Measurements from ENCODE around the gene BAZ1B.
"Not testable (repeated sequence)": the region's sequence is repeated elsewhere in the genome, so short reads cannot be mapped to it uniquely, and the experiment has no call there.

BAZ1B gene

DNA sequence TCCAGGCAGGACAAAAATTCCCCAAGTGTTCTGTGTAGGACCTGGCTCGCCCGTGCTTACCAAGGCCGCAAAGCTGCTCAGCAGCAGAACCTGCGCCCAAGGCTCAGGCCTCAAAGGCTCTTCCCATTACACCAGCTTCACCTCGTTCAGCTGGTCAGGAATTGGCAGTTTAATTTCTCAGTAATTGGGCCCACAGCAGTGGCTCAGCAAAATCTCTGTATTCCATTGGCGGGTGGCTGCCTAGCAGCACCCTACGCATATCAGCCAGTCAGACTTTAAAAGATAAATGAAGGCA lies 82.7 kb downstream of the BAZ1B start:
- no peak for DNase-seq

DNA sequence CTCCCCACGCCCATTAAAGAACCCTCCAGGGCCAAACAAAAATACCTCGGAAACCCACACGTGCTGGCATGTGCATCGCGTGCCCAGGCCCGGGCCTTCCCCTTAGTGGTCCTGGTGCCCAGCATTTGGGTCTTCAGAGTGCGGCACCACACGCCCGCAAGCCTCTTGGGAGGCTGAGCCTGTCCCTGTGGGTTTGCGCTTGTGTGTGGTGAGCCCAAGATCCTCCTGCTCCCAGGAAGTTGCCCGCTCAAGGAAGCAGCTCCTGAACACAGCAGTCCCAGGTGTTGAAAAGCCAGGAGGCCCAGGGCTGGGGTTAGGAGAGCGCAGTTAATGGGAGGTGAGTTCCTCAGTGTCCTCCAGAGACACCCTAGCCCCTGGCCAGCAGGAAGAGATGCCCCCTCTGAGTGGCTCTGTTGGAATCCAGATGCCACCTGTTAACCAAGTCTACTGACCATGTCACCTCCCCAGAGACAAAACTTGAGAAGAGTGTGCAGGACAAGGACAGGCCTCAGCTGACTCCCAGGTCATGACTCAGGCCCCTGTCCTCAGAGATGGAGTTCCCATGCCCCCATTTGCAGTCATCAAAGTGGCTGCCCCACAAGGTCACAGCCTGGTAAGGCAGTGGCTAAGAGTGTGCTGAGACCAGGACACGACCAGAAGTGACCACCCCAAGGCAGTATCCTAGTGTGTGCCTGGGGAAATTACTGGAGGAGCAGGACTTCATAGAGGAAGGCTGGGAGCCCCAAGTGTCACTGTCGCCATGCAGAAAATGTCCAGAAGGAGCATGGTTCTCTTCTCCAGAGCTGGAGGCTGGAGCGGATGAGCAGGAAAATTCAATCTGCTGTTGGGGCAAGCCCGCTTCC lies 83.3 kb downstream of the BAZ1B start:
- DNase-seq: no peak

DNA sequence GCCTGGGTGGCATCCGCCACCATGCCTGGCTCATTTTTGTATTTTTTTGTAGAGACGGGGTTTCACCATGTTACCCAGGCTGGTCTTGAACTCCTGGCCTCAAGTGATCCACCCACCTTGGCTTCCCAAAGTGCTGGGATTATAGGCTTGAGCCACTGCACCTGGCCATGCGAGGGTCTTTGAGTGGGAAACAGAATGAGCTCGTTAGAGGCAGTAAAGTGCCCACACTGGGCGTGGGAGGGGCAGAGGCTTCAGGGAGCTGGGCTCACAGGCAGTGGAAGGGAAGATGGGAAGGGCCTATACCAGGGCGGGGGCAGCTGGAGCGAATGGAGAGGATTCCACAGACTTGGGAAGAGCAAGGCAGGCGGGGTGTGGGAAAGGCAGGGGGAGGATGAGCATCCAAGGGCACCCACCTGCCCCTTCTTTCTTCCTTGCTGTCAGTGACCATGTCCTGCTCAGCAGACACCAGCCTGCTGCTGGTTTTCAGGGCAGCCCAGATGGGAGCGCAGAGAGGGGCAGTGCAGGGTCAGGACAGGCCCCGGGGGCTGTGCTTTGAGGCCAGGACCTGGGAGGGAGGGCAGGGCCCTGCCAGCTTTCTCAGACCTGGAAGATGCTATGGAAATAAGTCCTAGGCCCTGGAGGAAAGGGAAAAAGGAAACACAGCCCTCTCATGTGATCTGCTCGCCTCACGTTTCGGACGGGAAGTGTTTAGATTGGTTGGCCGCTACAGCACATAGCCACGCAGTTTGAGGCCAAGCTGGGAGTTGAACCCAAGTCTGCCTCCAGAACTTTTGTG lies 84.3 kb downstream of the BAZ1B start:
- DNase-seq: no peak

DNA sequence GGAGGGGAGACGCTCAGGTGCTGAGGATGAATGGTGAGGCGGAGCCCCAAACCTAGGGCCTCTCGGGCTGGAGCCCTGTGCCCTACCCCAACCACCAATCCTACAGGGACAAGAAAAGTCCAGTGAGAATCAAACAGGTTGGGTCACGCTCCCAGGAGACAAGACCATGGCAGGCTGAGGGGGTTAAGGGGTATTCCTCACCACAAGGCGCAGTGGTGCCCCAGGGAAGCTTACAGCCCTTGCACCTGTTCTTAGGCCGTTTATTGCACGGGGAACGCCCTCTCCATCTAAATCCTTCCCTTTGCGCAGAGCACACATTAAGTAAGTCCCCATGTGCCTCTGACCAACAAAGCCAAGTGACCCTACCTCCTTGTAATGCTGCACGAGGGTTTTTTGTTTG lies 85.0 kb downstream of the BAZ1B start:
- DNase-seq: peak; percentile 20

DNA sequence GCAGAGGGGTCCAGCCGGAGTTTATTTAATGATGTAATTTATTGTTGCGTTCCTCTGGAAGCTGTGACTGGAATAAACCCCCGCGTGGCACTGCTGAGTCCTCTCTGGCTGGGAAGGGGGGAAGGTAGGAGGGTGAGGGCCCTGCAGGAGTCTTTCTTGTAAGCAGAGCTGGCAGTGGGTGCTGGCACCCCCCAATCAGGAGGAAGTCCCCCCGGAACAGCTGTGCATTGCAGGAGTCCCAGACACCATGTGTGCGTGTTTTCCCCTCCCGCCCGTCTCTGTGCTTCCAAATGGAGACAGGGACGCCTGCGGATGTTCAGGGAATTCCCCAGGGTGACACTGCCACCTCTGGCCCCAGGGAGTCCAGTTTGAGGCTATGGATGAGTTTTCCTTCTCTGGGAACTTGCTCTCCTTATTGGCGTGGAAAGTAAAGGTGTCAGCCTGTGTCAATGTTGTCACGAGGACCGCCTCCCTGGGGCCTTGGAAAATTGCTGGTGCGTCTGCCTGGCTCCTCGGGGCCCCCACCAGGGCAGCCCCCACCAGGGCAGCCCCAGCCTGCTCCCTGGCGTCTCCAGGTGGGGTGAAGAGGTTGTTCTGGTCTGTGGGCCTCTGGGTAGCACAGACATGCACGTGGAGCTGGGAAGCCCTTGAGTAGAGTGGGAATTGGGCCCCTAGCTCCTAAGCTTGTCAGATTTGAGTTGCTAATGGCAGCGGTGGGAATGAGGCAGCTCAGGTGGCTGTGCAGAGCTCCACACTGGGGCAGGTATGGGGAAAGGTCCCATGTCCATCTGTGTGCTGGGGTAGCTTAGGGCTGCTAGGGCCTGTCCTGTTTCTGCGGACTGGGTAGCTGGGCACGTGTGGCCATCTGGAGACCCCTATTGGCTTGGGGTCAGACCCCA lies 85.8 kb downstream of the BAZ1B start:
- no peak for DNase-seq

DNA sequence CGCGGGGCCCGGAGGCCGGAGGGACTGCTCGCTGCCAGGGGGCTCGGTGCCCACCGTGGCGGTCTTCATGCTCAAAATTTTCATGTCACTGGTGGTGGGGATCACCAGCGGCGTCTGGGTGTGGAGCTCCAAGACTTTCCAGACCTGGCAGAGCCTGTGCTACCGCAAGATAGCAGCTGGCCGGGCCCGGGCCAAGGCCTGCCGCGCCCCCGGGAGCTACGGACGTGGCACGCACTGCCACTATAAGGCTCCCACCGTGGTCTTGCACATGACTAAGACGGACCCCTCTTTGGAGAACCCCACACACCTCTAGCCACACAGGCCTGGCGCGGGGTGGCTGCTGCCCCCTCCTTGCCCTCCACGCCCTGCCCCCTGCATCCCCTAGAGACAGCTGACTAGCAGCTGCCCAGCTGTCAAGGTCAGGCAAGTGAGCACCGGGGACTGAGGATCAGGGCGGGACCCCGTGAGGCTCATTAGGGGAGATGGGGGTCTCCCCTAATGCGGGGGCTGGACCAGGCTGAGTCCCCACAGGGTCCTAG lies 86.6 kb downstream of the BAZ1B start:
- no peak for DNase-seq

DNA sequence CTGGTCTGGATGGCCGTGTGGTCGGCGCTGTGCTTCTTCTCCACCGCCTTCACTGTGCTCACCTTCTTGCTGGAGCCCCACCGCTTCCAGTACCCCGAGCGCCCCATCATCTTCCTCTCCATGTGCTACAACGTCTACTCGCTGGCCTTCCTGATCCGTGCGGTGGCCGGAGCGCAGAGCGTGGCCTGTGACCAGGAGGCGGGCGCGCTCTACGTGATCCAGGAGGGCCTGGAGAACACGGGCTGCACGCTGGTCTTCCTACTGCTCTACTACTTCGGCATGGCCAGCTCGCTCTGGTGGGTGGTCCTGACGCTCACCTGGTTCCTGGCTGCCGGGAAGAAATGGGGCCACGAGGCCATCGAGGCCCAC lies 87.4 kb downstream of the BAZ1B start:
- DNase-seq: no peak

DNA sequence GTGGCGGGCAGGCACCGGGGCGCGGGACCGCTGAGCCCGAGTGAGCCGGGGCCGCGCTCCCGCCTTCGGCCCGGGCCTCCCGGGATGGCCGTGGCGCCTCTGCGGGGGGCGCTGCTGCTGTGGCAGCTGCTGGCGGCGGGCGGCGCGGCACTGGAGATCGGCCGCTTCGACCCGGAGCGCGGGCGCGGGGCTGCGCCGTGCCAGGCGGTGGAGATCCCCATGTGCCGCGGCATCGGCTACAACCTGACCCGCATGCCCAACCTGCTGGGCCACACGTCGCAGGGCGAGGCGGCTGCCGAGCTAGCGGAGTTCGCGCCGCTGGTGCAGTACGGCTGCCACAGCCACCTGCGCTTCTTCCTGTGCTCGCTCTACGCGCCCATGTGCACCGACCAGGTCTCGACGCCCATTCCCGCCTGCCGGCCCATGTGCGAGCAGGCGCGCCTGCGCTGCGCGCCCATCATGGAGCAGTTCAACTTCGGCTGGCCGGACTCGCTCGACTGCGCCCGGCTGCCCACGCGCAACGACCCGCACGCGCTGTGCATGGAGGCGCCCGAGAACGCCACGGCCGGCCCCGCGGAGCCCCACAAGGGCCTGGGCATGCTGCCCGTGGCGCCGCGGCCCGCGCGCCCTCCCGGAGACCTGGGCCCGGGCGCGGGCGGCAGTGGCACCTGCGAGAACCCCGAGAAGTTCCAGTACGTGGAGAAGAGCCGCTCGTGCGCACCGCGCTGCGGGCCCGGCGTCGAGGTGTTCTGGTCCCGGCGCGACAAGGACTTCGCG lies 88.0 kb downstream of the BAZ1B start:
- DNase-seq: no peak

DNA sequence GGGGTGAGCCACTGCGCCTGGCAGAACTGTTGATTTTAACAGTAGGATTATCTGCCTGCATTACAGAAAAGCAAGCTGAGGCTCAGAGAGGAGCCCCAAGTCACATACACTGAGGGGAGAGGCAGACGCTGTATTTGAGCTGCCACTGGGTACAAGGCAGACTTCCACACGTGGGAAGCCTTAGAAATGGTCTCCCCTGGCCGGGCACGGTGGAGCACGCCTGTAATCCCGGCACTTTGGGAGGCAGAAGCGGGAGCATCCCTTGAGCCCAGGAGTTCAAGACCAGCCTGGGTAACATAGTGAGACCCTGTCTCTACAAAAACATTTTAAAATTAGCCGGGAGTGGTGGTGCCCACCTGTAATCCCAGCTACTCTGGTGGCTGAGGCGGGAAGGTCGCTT lies 89.4 kb downstream of the BAZ1B start:
- no peak for DNase-seq

DNA sequence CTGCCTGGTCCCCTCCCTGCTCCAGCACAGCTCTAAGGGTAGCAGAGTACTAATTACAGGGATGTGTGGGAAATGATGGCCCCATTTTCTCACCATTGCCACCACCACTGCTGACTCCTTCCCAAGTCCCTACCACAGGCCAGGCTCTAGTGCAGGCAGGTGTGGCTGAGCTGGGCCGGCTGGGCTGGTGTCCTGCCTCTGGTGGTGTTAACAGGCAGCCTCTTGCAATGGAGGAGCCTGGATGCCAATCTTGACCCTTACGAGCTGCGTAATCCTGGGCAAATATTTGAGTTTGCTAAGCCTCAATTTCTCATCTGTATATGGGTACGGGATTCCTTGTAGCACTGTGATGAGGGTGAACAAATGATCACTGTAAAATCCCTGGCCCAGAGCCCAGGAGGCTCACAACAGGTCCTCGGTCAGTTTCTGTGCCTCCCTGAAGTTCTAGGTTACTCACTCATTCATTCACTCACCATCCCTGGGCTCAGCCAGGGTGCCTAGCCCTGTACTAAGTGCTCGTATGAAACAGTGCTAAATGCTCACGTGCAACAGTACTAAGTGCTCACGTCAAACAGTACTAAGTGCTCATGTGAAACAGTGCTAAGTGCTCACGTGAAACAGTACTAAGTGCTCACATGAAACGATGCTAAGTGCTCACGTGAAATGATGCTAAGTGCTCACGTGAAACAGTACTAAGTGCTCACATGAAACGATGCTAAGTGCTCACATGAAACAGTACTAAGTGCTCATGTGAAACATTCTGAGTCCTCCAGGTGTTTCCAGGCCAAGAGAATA lies 90.9 kb downstream of the BAZ1B start:
- no peak for DNase-seq

DNA sequence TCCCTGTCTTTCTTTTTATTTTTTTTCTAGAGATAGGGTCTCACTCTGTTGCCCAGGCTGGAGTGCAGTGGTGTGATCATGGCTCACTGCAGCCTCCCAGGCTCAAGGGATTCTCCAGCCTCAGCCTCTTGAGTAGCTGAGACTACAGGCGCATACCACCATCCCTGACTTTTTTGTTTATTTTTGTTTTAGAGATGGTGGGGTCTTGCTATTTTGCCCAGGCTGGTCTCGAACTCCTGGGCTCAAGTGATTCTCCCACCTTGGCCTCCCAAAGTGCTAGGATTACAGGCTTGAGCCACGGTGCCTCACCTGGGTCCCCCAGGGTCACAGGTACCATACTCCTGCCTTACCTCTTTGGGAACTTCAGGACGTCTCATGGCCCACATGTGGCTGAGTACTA lies 91.6 kb downstream of the BAZ1B start:
- DNase-seq: not testable (repeated sequence)

DNA sequence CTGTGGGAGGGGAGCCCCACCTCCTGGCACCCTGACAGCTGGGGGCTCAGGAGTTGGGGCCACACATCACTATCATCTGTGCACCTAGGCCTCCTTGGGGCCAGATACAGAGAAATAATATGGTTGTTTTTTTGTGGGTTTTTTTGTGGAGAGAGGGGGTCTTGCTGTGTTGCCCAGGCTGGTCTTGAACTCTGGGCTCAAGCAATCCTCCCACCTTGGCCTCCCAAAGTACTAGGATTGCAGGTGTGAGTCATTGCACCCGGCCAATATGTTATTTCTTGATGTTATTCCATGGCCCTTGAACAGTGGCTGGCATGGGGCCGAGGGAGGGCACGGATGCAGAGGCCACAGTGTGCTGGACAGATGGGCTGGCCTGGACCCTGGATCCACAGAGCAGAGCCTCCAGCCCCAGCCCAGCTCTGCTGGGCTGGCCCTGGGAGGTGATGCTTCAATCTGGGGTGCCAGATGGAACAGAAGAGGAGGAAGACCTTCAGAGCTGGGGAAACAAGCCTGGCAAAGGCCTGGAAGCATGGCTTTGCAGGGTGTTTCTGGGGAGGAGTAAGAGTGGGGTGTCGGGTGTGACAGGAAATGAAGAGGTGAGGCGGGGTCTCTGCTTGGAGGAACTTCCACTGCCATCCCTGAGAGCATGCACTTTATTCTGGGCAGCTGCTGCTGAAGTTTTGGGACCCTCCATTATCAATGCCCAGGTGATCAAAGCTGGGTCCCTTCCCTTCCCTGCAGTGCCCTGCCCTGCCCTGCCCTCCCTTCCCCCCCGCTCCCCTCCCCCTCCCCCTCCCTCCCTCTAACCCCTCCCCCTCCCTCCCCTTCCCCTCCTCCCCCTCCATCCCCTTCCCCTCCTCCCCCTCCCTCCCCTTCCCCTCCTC lies 92.2 kb downstream of the BAZ1B start:
- DNase-seq: no peak

DNA sequence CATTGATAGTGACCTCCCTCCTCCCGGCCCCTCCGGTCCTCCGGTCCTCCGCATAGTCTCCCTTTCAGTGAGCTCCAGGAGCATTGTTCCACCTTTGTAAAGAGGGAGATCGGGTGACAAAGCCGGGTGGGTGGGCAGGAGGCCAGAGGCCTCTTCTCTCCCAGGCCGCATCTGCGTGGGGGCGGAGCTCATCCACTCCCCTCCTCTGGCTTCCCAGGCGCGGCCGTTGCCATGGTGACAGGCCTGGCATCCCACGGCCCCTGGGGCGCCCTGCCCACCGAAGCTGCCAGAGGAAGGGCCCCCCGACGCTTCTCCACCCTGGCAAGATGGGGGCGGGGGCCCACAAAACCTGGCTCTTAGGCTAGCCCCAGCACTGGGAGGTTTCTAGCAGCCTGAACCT lies 92.9 kb downstream of the BAZ1B start:
- DNase-seq: peak; percentile 85

DNA sequence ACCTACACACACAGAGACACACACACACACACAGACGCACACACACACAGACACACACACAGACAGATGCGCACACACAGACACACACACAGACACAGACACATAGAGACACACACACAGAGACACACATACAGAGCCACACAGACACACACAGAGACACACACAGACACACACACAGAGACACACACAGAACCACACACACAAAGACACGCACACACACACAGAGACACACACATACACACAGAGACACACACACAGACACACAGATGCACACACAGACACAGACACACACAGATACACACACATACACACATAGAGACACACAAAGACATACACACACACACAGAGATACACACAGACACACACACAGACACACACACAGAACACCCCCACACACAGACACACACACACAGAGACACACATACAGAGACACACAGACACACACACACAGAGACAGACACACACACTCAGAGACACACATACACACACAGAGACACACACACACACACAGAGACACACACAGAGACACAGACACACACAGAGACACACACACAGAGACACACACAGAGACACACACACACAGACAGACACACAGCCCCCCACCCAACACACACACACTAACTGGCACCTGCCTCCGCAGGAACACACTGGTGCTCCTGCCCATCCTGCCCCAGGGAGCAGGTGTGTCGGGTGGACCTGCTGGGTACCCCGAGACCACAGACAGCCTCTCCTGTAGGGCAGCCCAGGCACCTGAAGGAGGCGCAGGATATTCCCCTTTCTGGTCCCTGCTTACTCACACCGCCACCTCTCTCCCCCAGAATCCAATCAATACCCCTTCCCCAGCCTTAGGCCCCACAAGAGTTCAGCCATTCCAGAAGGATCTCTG lies 93.9 kb downstream of the BAZ1B start:
- no peak for DNase-seq

DNA sequence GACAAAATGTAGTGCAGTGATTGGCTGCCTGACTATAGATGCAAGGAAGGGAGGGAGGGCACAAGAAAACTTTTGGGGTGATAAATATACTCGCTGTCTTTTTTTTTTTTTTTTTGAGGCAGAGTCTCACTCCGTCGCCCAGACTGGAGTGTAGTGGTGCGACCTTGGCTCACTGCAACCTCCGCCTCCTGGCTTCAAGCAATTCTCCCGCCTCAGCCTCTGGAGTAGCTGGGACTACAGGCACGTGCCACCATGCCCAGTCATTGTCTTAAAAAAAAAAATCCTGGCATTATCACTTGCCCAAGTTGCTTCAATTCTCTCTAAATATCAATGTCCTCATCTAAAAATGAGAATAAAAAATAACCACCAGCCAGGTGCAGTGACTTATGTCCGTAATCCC lies 96.1 kb downstream of the BAZ1B start:
- no peak for DNase-seq

DNA sequence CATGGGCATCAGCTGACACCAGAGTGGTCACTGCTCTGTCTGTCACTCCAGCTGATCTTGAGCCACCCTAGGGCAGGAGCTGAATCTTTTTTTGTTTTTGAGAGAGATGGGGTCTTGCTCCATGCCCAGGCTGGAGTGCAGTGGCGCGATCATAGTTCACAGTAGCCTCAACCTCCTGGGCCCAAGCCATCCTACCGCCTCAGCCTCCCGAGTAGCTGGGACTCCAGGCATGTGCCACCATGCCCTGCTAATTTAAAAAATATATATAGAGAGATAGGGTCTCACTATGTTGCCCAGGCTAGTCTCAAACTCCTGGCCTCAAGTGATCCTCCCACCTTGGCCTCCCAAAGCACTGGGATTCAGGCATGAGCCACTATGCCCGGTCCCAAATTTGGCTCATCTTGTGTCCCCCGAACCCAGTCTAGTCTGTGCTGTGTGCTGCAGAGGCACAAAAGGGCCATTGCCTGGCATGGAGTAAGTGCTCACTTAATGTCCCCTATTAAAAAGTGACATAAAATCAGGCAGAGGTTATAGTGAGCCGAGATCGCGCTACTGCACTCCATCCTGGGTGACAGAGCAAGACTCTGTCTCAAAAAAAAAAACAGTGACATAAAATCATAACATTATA lies 96.6 kb downstream of the BAZ1B start:
- DNase-seq: no peak

DNA sequence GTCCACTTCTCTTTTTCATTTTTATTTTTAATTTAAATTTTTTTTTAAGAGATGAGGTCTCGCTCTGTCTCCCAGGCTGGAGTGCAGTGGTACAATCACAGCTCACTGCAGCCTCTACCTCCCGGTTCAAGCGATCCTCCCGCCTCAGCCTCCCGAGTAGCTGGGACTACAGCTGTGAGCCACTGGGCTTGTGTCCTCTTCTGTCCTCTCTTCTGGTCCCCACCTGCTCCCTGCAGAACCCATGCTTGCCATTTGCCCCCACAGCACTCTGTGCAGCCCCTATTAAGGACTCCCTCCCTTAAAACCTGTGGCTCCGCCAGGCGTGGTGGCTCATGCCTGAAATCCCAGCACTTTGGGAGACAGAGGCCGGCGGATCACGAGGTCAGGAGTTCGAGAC lies 97.6 kb downstream of the BAZ1B start:
- no peak for DNase-seq

DNA sequence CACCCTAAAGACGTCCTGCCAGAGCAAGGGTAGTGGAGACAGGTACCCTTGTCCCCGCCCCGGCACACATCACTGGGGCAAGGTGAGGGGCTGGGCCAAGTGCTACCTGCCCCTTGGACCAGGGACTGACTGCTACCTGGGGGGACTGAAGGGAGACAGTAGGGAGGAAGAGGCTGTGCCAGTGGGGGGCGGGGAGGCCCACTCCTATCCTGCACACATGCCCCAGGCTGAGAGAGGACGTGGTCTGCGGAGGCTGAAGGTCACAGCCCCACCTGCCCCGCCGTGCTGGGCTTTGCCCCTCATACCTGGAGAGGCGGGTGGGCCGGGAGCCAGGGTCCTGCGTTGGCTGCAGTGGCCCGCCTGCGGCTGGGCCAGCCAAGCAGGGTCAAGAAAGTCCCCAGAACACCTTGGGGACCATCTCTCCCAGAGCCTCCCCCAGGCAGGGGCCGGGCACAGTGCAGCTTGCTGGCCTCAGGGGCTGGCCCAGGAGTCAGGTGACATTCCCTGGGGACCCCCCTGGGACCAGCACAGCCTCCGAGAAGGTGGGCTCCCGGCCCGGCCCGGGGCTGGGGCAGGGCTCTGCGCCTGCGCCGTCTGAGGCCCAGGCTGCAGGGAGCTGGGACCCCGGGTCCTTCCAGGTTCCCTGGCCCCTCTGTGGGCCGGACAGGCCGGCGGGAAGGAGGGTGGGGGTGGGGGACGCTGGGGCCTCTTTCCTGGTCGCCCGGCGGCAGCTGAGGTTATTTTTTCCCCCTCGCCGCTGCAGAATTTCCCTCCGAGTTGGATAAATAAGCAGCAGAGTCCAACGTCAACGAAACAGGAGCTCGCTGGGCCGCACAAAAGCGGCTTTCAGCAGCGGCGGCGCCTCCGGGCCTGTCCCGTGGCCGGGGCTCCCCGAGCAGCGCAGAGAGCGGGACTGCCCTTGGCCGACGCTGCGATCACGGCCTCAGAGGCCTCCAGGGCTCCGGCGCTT lies 98.3 kb downstream of the BAZ1B start:
- no peak for DNase-seq
